Keratinocyte (primary cell): ENCODE data around the gene ZNF280C. TPM values are rescaled to one million over a fixed set of nuclear protein-coding genes. Genes with fewer than 3 reads are reported as not detected.

Experiments
- DNase-seq: peaks from one replicate; pipeline ENCODE4 v3.0.0-alpha.2; 2011; ENCODE audit warnings: low read depth, missing footprints, low spot score
- FAIRE-seq: peaks from 2 replicates; lab custom pipeline; 2011; peaks lifted over from hg19 to GRCh38; lab: Jason Lieb, UNC
- H2AFZ ChIP-seq: 2 replicates; pipeline ENCODE4 v1.6.0; 2012; ENCODE audit warnings: low read length, control low read depth, inconsistent platforms; ENCODE audit not compliant: control insufficient read depth
- H3K27ac ChIP-seq: 2 replicates; pipeline ENCODE4 v1.5.1; 2011; ENCODE audit warnings: low read length; ENCODE audit not compliant: control insufficient read depth, insufficient read depth
- H3K27me3 ChIP-seq: 3 replicates; pipeline ENCODE4 v1.6.0; 2011; ENCODE audit warnings: low read length; ENCODE audit not compliant: control insufficient read depth, insufficient read depth; ENCODE audit errors: extremely low read depth
- H3K36me3 ChIP-seq, 2 experiments: 2 replicates in 1 of 2; 3 replicates in 1 of 2; pipeline ENCODE4 v1.5.1; 2011; ENCODE audit warnings: low read length in 2 of 2, mild to moderate bottlenecking in 1 of 2; ENCODE audit not compliant: control insufficient read depth in 2 of 2, insufficient read depth in 2 of 2; ENCODE audit errors: extremely low read depth in 1 of 2
- H3K4me1 ChIP-seq: 3 replicates; pipeline ENCODE4 v1.5.1; 2011; ENCODE audit warnings: low read length; ENCODE audit not compliant: control insufficient read depth, insufficient read depth; ENCODE audit errors: extremely low read depth
- H3K4me2 ChIP-seq: 3 replicates; pipeline ENCODE4 v1.6.0; 2011; ENCODE audit warnings: low read depth, low read length; ENCODE audit not compliant: control insufficient read depth, insufficient read depth; ENCODE audit errors: extremely low read depth
- H3K4me3 ChIP-seq, 3 experiments: fragments of 200-600 bp in 1 of 3; sonication (generic) in 1 of 3; 2 replicates in 2 of 3; 3 replicates in 1 of 3; pipeline ENCODE4 v1.5.1; 2011 to 2016; ENCODE audit warnings: low read length in 3 of 3, mild to moderate bottlenecking in 3 of 3, control low read depth in 2 of 3, inconsistent platforms in 1 of 3, low read depth in 1 of 3, mixed read lengths in 1 of 3, mixed run types in 1 of 3, moderate library complexity in 1 of 3; ENCODE audit not compliant: control insufficient read depth in 2 of 3, insufficient read depth in 2 of 3; ENCODE audit errors: extremely low read depth in 1 of 3
- H3K79me2 ChIP-seq: 2 replicates; pipeline ENCODE4 v1.6.0; 2012; ENCODE audit warnings: low read length; ENCODE audit not compliant: control insufficient read depth, insufficient read depth
- H3K9ac ChIP-seq: 3 replicates; pipeline ENCODE4 v1.6.0; 2011; ENCODE audit warnings: low read length; ENCODE audit not compliant: control insufficient read depth, insufficient read depth; ENCODE audit errors: extremely low read depth
- H3K9me1 ChIP-seq: 3 replicates; pipeline ENCODE4 v1.6.0; 2011; ENCODE audit warnings: low read length; ENCODE audit not compliant: control insufficient read depth, insufficient read depth; ENCODE audit errors: extremely low read depth
- H3K9me3 ChIP-seq: 2 replicates; pipeline ENCODE4 v1.5.1; 2012; ENCODE audit warnings: low read depth, low read length; ENCODE audit not compliant: control insufficient read depth
- H4K20me1 ChIP-seq: 3 replicates; pipeline ENCODE4 v1.6.0; 2011; ENCODE audit warnings: low read length; ENCODE audit not compliant: control insufficient read depth, insufficient read depth; ENCODE audit errors: extremely low read depth
- CTCF ChIP-seq, 3 experiments: IDR thresholded peaks in 1 of 3; conservative IDR thresholded peaks in 1 of 3; optimal IDR thresholded peaks in 1 of 3; 2 replicates in 2 of 3; 3 replicates in 1 of 3; pipeline versions ENCODE3 to v1.5.1; 2011; ENCODE audit warnings: low read length in 3 of 3, mild to moderate bottlenecking in 3 of 3, moderate library complexity in 2 of 3, control low read depth in 1 of 3, inconsistent platforms in 1 of 3; ENCODE audit not compliant: insufficient read depth in 2 of 3; ENCODE audit errors: extremely low read depth in 1 of 3
- EZH2 ChIP-seq: IDR thresholded peaks from one replicate; pipeline ENCODE4 v1.6.1; 2012; ENCODE audit warnings: inconsistent platforms, mild to moderate bottlenecking, low read length, moderate library complexity
- dilution Hi-C: fragments of 300-500 bp; cut with MboI; formaldehyde crosslinking; loops from one replicate; pipeline ENCODE4 v1.7.0; 2020; ENCODE audit warnings: low sequenced_read_pairs; ENCODE audit not compliant: extremely low pct_ligation_motif_present
- polyA plus RNA-seq, 5 experiments: library from polyadenylated mRNA; depleted of rRNA in 3 of 5; stranded (reverse) in 3 of 5; stranded (forward) in 1 of 5; unstranded in 1 of 5; fragments of >200 nt; gene quantifications; 1 replicate in 1 of 5; 2 replicates in 3 of 5; 3 replicates in 1 of 5; pipeline versions ENCODE4 v1.2.1 to v1.2.3, GENCODE V29; 2011 to 2012; ENCODE audit warnings: missing spikeins in 2 of 5, low read depth in 1 of 5, low replicate concordance in 1 of 5

Gene ZNF280C
- polyA plus RNA-seq, 1 donor (not counting 4 experiments of a cell fraction or from before 2014, with no cell fraction given), result 4.7 TPM

GRCh38 chrX:130247996-130248395, 20.7 kb downstream of the ZNF280C start:
- no peaks in the 10 kb centered on the region for H3K36me3 ChIP-seq
- FAIRE-seq (no peak), DNase-seq (no peak)
- H3K9ac ChIP-seq, result no peak overlapping the region
- dilution Hi-C loops, result no loop called here
- H3K79me2 ChIP-seq, result no peaks in the 10 kb centered on the region
- H3K27ac ChIP-seq, result no peak overlapping the region
- H3K4me2 ChIP-seq, result no peak overlapping the region
- no peaks in the 10 kb centered on the region for H3K9me1 ChIP-seq
- H3K4me1 ChIP-seq, result peaks cover 7% of the 10 kb centered on the region
- H3K4me3 ChIP-seq, result no peak overlapping the region
- no peak for TF ChIP-seq EZH2
- no peak for TF ChIP-seq CTCF (optimal IDR thresholded peaks at IDR 0.05 in 1 of 3, IDR thresholded peaks at IDR 0.05 in 1 of 3, conservative IDR thresholded peaks at IDR 0.05 in 1 of 3; ENCODE audit: extremely low read depth in 1 of 3, insufficient read depth in 2 of 3, low read length in 3 of 3)
- H3K27me3 ChIP-seq, result no peaks in the 10 kb centered on the region
- H2AFZ ChIP-seq, result no peak overlapping the region
- no peaks in the 10 kb centered on the region for H4K20me1 ChIP-seq
- no peaks in the 10 kb centered on the region for H3K9me3 ChIP-seq

GRCh38 chrX:130246084-130246483, 22.6 kb downstream of the ZNF280C start:
- H3K36me3 ChIP-seq, result no peaks in the 10 kb centered on the region
- H3K79me2 ChIP-seq, result no peaks in the 10 kb centered on the region
- TF ChIP-seq EZH2, result no peak
- no peak for TF ChIP-seq CTCF (optimal IDR thresholded peaks at IDR 0.05 in 1 of 3, IDR thresholded peaks at IDR 0.05 in 1 of 3, conservative IDR thresholded peaks at IDR 0.05 in 1 of 3; ENCODE audit: extremely low read depth in 1 of 3, insufficient read depth in 2 of 3, low read length in 3 of 3)
- H3K9me1 ChIP-seq, result no peaks in the 10 kb centered on the region
- H2AFZ ChIP-seq, result no peak overlapping the region
- H4K20me1 ChIP-seq, result no peaks in the 10 kb centered on the region
- H3K4me3 ChIP-seq, result no peak overlapping the region
- DNase-seq, result no peak
- dilution Hi-C loops, result no loop called here
- no peak overlapping the region for H3K4me2 ChIP-seq
- no peaks in the 10 kb centered on the region for H3K27me3 ChIP-seq
- H3K9me3 ChIP-seq, result no peaks in the 10 kb centered on the region
- no peak for FAIRE-seq
- peaks cover 7% of the 10 kb centered on the region for H3K4me1 ChIP-seq
- H3K9ac ChIP-seq, result no peak overlapping the region
- H3K27ac ChIP-seq, result no peak overlapping the region
